Heart right ventricle (tissue), 16 donors: ENCODE results near the gene LMTK2. TPM values are rescaled to one million over a fixed set of nuclear protein-coding genes. Genes with fewer than 3 reads are reported as not detected.

Source experiments
- ATAC-seq, 8 donors: fragments of 200-7000 bp; cut with Tn5 transposase; one replicate each; pipeline ENCODE4 v1.9.1; 2020; ENCODE audit warnings: mild to moderate bottlenecking in 8 of 8, moderate library complexity in 8 of 8, moderate number of reproducible peaks in 1 of 8
- DNase-seq, 2 donors: peaks; one replicate each; pipeline ENCODE4 v3.0.0-alpha.2; 2020
- H3K27ac ChIP-seq, 10 donors: fragments of 200-600 bp; sonication (generic) in 2 of 10; one replicate each; pipeline versions ENCODE4 v1.5.0 to v1.8.0; 2020 to 2022; ENCODE audit warnings: mild to moderate bottlenecking in 3 of 10
- H3K27me3 ChIP-seq, 7 donors: fragments of 200-600 bp; one replicate each; pipeline ENCODE4 v1.8.0; 2021 to 2022; ENCODE audit warnings: mild to moderate bottlenecking in 2 of 7
- H3K36me3 ChIP-seq, 9 donors: fragments of 200-600 bp; sonication (generic) in 1 of 9; one replicate each; pipeline versions ENCODE4 v1.5.0 to v1.8.0; 2020 to 2022; ENCODE audit warnings: mild to moderate bottlenecking in 2 of 9
- H3K4me1 ChIP-seq, 9 donors: fragments of 200-600 bp; sonication (generic) in 1 of 9; one replicate each; pipeline versions ENCODE4 v1.5.0 to v1.8.0; 2020 to 2022; ENCODE audit warnings: mild to moderate bottlenecking in 4 of 9
- H3K4me3 ChIP-seq, 10 donors: fragments of 200-600 bp; sonication (generic) in 2 of 10; one replicate each; pipeline versions ENCODE4 v1.5.0 to v1.8.0; 2020 to 2022; ENCODE audit warnings: mild to moderate bottlenecking in 7 of 10, moderate library complexity in 2 of 10
- H3K9me3 ChIP-seq, 11 donors: fragments of 200-600 bp in 10 of 11; sonication (generic) in 2 of 11; one replicate each; pipeline versions ENCODE4 v1.5.0 to v1.8.0; 2013 to 2022; ENCODE audit warnings: mild to moderate bottlenecking in 2 of 11, control low read depth in 1 of 11, moderate library complexity in 1 of 11
- WGBS, 2 donors: extraction: QIAGEN DNeasy Blood & Tissue Kit; methylation state at CpG; one replicate each; pipeline ENCODE4 v1.1.7; 2013; ENCODE audit warnings: inconsistent platforms in 1 of 2; 5-methylcytosine and 5-hydroxymethylcytosine counted together
- intact Hi-C, 10 donors: fragments of 100-400 bp; cut with DNase I; formaldehyde crosslinking; loops; one replicate each; pipeline versions ENCODE4 v1.11.1 to v1.14.2; 2022
- polyA plus RNA-seq, 2 donors: library from polyadenylated mRNA; stranded (reverse); fragments of 200-250 nt; gene quantifications; one replicate each; pipeline ENCODE4 v1.2.3, GENCODE V29; 2013
- total RNA-seq, 10 donors: library from RNA; stranded (reverse); fragmentation: NEBNext Ultra II Directional in 3 of 10; extraction: Animal tissue kit (Norgen Biotek cat#: 25700) in 3 of 10; gene quantifications; one replicate each; pipeline versions ENCODE4 v1.2.1 to v1.2.4, GENCODE V29; 2021 to 2023
- TF ChIP-seq, protein P1 (sequence below), 9 donors: fragments of 200-600 bp; sonication (generic) in 2 of 9; IDR thresholded peaks; one replicate each; pipeline versions ENCODE4 v1.5.0 to v1.8.0; 2021 to 2022; ENCODE audit warnings: antibody characterized with exemption in 9 of 9, mild to moderate bottlenecking in 5 of 9, moderate library complexity in 1 of 9
- donor health status: Arrhythmogenic right ventricular cardiomyopathy.
- donor health status: ischemic (EF 13 %, LVEDD 7.1; RV severe dilation, severe dysfunction).
- donor health status: healthy with polysubstance abuse.
- donor health status: DM: no; HTN: yes; CAD: no.
- donor health status: DM: no; HTN: no; CAD: no.
- donor health status: ischemic (EF 25% LVEDD 6.9; RV normal size, moderate dysfunction).
- donor health status: ischemic (EF 25% LVEDD 5.7; RV mildly dilated, moderate dysfunction).
- donor health status: healthy.
- donor health status: DM: yes; HTN: yes; CAD: no.
- donor health status: Ischemic cardiomyopathy.
- donor health status: ischemic (EF 35%, LVEDD 5.7; RV mildly dilated, moderate dysfunction).
- donor health status: nonischemic (EF 11% LVEDD 7.7; RV severe dilation, severe dysfunction).
- donor health status: DM: yes; HTN: yes; CAD: no.
- donor health status: PGD.
- donor health status: ischemic (EF 29% LVEDD 5.4; RV normal size, mild dysfunction).
- donor health status: nonischemic (EF 23%, LVEDD 6.1; RV moderate dilation, normal function).

The LMTK2 gene
- total and polyA plus RNA-seq, 12 donors: 2.9 to 50.2 (median 27.0) TPM

DNA sequence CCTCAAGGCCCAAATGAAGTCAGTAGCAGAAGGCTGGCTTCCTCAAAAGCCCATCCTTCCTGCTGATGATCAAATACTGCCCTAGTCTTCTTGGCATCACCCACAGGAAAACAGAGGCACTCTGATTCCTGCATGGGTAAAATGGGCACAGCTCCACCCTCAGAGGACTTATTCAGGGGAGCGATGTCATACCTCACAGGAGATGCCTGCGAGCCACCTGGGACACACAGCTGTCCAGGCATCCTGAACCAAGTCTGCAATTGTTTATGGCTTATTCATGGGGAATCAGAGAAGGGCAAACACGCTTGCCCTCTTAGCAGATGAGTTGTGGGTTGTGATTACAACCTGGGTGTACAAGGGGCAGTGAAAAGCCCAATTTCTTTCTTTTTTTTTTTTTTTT lies 22.0 kb upstream of the LMTK2 start:
- Histone ChIP-seq H3K36me3 (no peaks in the 10 kb centered on the region), H3K4me1 (no peaks in the 10 kb centered on the region), H3K4me3 (no peak overlapping the region), H3K27ac (no peak overlapping the region), H3K9me3 (no peaks in the 10 kb centered on the region), H3K27me3 (peaks cover 0 to 19% (median 0%) of the 10 kb centered on the region in 7 donors)
- no peak for ATAC-seq
- TF ChIP-seq, protein P1, sequence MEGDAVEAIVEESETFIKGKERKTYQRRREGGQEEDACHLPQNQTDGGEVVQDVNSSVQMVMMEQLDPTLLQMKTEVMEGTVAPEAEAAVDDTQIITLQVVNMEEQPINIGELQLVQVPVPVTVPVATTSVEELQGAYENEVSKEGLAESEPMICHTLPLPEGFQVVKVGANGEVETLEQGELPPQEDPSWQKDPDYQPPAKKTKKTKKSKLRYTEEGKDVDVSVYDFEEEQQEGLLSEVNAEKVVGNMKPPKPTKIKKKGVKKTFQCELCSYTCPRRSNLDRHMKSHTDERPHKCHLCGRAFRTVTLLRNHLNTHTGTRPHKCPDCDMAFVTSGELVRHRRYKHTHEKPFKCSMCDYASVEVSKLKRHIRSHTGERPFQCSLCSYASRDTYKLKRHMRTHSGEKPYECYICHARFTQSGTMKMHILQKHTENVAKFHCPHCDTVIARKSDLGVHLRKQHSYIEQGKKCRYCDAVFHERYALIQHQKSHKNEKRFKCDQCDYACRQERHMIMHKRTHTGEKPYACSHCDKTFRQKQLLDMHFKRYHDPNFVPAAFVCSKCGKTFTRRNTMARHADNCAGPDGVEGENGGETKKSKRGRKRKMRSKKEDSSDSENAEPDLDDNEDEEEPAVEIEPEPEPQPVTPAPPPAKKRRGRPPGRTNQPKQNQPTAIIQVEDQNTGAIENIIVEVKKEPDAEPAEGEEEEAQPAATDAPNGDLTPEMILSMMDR (IDR thresholded peaks at IDR 0.05): no peak
- intact Hi-C loops: no loop called here
- 93 to 94% methylated on average over 3 of the region's 3 CpGs for WGBS, 2 donors
- no peak for DNase-seq

DNA sequence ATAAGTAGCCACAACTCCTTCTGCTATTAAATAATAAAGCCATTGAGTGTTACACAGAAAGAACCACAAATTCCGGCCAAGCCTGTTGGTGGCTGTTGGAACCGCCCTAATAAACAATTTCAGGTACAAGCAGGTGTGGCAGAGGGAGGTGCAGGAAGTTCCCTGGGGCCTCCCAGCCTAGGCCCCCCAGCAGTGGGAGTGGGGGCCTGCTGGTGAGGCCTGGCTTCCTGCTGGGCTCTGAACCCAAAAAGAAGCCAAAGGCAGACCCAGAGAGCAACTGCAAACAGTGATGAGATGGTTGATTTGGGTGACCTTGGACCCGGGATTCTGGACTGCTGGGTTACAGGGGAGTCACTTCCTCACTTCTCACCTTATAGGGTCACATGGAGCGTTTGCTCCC lies 21.0 kb upstream of the LMTK2 start:
- no peak for ATAC-seq
- 73 to 81% methylated on average over 4 of the region's 4 CpGs for WGBS, 2 donors
- intact Hi-C loops: no loop called here

DNA sequence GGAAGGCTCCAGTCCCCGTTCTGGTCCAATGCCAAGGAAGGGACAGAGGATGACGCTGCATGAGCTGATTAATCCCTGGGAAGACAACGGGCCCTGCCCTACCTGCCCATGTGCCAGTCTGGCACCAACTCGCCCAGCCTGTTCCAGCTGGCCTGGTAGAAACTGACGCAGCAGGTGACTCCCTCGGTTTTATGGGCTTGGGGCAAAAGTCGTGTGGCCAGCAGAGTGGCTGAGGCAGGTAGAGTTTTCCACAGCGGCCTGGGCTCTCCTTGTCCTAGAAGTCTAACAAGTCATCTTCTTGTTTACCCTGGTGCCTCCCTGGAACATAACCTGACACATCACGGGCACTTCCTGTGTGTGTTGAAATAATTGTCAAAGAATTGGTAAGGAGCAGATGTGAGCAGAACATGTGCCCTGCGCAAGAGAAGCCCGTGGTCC lies 20.4 kb upstream of the LMTK2 start:
- intact Hi-C loops: no loop called here
- Histone ChIP-seq H3K9me3 (no peaks in the 10 kb centered on the region), H3K4me1 (no peaks in the 10 kb centered on the region), H3K4me3 (no peak overlapping the region), H3K36me3 (no peaks in the 10 kb centered on the region), H3K27ac (no peak overlapping the region), H3K27me3 (peaks cover 0 to 23% (median 0%) of the 10 kb centered on the region in 7 donors)
- DNase-seq: no peak
- TF ChIP-seq, protein P1 (IDR thresholded peaks at IDR 0.05): no peak
- 77% methylated on average over 11 of the region's 11 CpGs for WGBS, 2 donors
- no peak for ATAC-seq

More for the DNA sequence above, 21.0 kb upstream of the LMTK2 start:
- DNase-seq: no peak
- H3K9me3 ChIP-seq: no peaks in the 10 kb centered on the region
- no peaks in the 10 kb centered on the region for H3K36me3 ChIP-seq
- no peak overlapping the region for H3K4me3 ChIP-seq
- no peak overlapping the region for H3K27ac ChIP-seq
- TF ChIP-seq, protein P1 (IDR thresholded peaks at IDR 0.05): no peak
- H3K27me3 ChIP-seq: peaks cover 0 to 23% (median 0%) of the 10 kb centered on the region in 7 donors
- H3K4me1 ChIP-seq: no peaks in the 10 kb centered on the region

DNA sequence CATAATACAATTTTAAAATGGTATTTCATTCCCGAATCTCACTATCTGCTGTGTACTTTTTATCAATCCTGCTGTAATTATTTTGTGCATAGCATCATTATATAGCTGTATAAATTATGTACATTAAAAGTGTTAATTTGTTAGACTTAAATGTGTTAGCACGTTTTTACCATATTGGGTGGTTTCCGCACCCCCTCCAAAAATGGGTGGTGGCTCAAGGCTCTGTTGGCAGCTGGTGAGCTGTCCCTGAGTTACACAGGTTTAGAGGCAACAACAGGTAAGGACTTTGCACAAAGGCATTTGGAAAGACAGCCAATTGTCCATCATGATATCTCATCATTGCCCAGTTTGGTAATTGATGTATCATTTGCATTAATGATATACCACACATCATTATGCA lies 18.6 kb upstream of the LMTK2 start:
- no peak for ATAC-seq
- no peak overlapping the region for H3K27ac ChIP-seq
- H3K36me3 ChIP-seq: no peaks in the 10 kb centered on the region
- no peak overlapping the region for H3K4me3 ChIP-seq
- WGBS, 2 donors: 90 to 94% methylated on average over 3 of the region's 3 CpGs
- intact Hi-C loops: no loop called here
- TF ChIP-seq, protein P1 (IDR thresholded peaks at IDR 0.05): no peak
- peaks cover 0 to 23% (median 0%) of the 10 kb centered on the region in 7 donors for H3K27me3 ChIP-seq
- DNase-seq: no peak
- H3K9me3 ChIP-seq: peaks cover 0 to 6% (median 0%) of the 10 kb centered on the region in 11 donors
- H3K4me1 ChIP-seq: no peaks in the 10 kb centered on the region
